ENCODE results near the gene ABHD6. TPM values are rescaled to one million over a fixed set of nuclear protein-coding genes. Genes with fewer than 3 reads are reported as not detected.

Gene ABHD6
- total and polyA plus RNA-seq, 2 donors (not counting 3 experiments of a cell fraction or from before 2014, with no cell fraction given): 5.8 to 7.5 TPM

DNA sequence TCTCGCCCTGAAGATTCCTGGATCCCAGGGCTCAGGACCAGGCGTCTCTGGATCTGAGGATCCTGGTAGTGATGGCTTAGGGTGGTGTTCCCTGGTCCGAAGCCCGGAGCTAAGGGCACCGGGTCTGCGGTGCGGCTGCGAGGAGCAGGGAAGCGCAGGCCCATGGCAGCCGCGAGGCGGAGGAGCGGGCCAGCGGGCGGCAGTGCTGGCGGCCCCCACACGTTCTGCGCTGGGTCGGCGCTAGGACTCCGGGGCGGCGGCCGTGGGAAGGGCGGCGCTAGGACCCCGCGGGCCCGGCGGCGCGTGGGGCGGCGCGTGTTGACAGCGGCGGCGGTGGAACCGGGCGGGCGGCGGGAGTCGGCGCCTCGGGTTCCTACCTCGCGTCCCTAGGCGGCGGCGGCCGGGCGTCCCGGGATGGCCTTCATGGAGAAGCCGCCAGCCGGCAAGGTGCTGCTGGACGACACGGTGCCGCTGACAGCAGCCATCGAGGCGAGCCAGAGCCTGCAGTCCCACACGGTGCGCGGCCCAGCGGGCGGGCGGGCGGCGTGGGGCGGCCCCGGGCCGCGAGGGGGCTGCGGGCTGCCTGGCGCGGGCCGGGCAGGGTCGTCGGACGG, 95.1 kb downstream of the ABHD6 start, which contains the start of gene PXK:
TSS of gene PXK (plus strand) at position 318 of the 614 bp plus-strand sequence. CDS start at position 415, 97 bp downstream.
- peaks cover 3% of the 10 kb centered on the region for H3K79me2 ChIP-seq (ENCODE audit: control insufficient read depth, insufficient read depth, low read length)
- CTCF ChIA-PET: interaction anchor here (2.5 to 2.9 kb wide), 2 partner anchors 83 to 159 kb away, joined by 10 to 18 read pairs; partner anchors contain the start of gene KCTD6
- TF ChIP-seq, protein P1, sequence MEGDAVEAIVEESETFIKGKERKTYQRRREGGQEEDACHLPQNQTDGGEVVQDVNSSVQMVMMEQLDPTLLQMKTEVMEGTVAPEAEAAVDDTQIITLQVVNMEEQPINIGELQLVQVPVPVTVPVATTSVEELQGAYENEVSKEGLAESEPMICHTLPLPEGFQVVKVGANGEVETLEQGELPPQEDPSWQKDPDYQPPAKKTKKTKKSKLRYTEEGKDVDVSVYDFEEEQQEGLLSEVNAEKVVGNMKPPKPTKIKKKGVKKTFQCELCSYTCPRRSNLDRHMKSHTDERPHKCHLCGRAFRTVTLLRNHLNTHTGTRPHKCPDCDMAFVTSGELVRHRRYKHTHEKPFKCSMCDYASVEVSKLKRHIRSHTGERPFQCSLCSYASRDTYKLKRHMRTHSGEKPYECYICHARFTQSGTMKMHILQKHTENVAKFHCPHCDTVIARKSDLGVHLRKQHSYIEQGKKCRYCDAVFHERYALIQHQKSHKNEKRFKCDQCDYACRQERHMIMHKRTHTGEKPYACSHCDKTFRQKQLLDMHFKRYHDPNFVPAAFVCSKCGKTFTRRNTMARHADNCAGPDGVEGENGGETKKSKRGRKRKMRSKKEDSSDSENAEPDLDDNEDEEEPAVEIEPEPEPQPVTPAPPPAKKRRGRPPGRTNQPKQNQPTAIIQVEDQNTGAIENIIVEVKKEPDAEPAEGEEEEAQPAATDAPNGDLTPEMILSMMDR (IDR thresholded peaks at IDR 0.05; ENCODE audit: extremely low read depth in 1 of 2, insufficient read depth in 1 of 2, low read depth in 1 of 2, low read length in 2 of 2): peak in 1 of 2 donors; percentile 32
- peak; percentile 78 for TF ChIP-seq POLR2AphosphoS5 (IDR thresholded peaks at IDR 0.05; ENCODE audit: insufficient read depth, low read depth, low read length)
- no peak for TF ChIP-seq MYC (IDR thresholded peaks at IDR 0.05; ENCODE audit: low read depth, low read length)
- TF ChIP-seq GATA2 (IDR thresholded peaks at IDR 0.05; ENCODE audit: insufficient read depth, insufficient read length, low read depth, low read length): no peak
- TF ChIP-seq POLR2A (IDR thresholded peaks at IDR 0.05; ENCODE audit: low read depth, low read length): no peak
- TF ChIP-seq, protein P2, sequence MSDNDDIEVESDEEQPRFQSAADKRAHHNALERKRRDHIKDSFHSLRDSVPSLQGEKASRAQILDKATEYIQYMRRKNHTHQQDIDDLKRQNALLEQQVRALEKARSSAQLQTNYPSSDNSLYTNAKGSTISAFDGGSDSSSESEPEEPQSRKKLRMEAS (IDR thresholded peaks at IDR 0.05; ENCODE audit: insufficient read depth, insufficient read length): no peak
- TF ChIP-seq JUN (IDR thresholded peaks at IDR 0.05; ENCODE audit: borderline replicate concordance, insufficient read depth, insufficient read length, low read depth): no peak
- no peak for TF ChIP-seq FOS (IDR thresholded peaks at IDR 0.05; ENCODE audit: borderline replicate concordance, insufficient read depth, low read length)
- TF ChIP-seq EZH2 (IDR thresholded peaks at IDR 0.05; ENCODE audit: borderline replicate concordance, low read depth, low read length, severe bottlenecking): no peak
- dilution Hi-C loops (cut with MboI; ENCODE audit: extremely low pct_ligation_motif_present, low sequenced_read_pairs) (no loop called here), intact Hi-C loops (cut with micrococcal nuclease) (loop anchor here (1.0 to 10.0 kb wide), 7 partner anchors 8 to 1568 kb away; partner anchors contain the start of genes KCTD6 and PDHB)
- peak within 1 kb of the TSS; percentile 63 to 71 (median 63) for H3K4me3 ChIP-seq (replicated peaks in 1 of 3; ENCODE audit: insufficient read depth in 1 of 3, low read depth in 1 of 3, low read length in 3 of 3)
- POLR2A ChIA-PET: no interaction called here
- no peaks in the 10 kb centered on the region for H4K20me1 ChIP-seq (replicated peaks; ENCODE audit: control insufficient read depth, extremely low read depth, insufficient read depth, low read length)
- DNase-seq (ENCODE audit: low read depth, low spot score): peak; percentile 75
- peak within 1 kb of the TSS; percentile 41 for H3K27ac ChIP-seq (ENCODE audit: insufficient read depth, low read depth, low read length)
- FAIRE-seq: peak; percentile 33
- H3K27me3 ChIP-seq (ENCODE audit: control insufficient read depth in 2 of 2, insufficient read depth in 2 of 2, low read length in 2 of 2): no peaks in the 10 kb centered on the region
- H2AFZ ChIP-seq (ENCODE audit: low read depth, low read length): peak within 1 kb of the TSS; percentile 99
- no peaks in the 10 kb centered on the region for H3K9me1 ChIP-seq (replicated peaks; ENCODE audit: control insufficient read depth, extremely low read depth, insufficient read depth, low read length)
- no peaks in the 10 kb centered on the region for H3K36me3 ChIP-seq (ENCODE audit: control insufficient read depth in 2 of 2, extremely low read depth in 1 of 2, insufficient read depth in 2 of 2, low read length in 2 of 2)
- peaks cover 12% of the 10 kb centered on the region for H3K4me1 ChIP-seq (ENCODE audit: control insufficient read depth, extremely low read depth, insufficient read depth, low read length)
- no TSS peak for BruUV-seq (replicated peaks)
- no peaks in the 10 kb centered on the region for H3K9me3 ChIP-seq (replicated peaks; ENCODE audit: control insufficient read depth, insufficient read depth, low read length)
- H3K9ac ChIP-seq (replicated peaks; ENCODE audit: extremely low read depth, insufficient read depth, low read length): peak within 1 kb of the TSS; percentile 64
- peak within 1 kb of the TSS; percentile 89 for H3K4me2 ChIP-seq (ENCODE audit: insufficient read depth, low read length)
